GM21423 (cell line): ENCODE data around the gene ZNF407.

Source experiments
- ATAC-seq: cut with Tn5 transposase; IDR thresholded peaks from one replicate; pipeline ENCODE4 v1.9.1; 2021; ENCODE audit warnings: mild to moderate bottlenecking, moderate library complexity; ENCODE audit not compliant: unreplicated experiment

ZNF407 gene

DNA sequence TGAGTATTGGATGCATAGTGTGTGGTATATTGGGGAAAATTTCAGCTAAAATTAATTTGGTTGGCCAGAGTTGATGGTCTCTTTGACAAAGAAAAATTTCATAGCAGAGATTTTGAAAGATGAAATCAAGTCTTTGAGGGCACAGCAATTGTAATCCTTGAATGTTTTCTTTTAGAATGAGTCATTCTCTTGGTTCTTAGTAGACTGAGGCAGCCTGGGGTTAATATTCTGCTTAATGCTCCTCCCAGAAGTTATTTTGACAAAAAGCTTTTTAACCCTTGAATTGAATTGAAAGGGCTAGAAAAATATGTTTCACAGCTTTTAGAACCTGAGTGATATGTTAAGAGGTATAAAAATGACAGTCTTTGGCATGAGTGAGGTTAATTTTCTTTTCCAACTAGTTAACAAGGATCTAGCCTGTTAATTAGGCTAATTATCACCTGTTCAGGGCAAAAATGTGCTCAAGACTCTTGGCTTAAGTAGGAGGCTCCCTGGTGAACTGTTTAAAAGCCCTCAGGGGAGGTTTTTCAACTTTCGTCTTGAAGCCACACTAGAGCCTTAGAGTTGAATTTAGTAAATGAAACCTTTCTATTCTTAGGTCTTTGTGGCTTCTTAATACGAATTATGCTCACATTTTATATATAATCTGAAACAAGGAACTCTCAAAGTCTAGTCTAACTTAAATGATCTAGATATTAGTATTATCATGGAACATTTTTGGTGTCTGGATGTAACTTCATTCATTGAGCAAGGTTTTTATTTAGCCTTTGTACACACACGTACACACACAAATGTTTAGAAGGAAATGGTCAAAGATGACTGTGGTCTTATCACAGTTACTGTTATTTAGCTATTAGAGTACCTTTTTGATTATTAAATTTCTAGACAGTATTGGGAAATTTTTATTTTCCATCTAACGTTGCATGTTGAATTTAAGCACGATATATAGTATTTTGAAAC lies 272.5 kb downstream of the ZNF407 start:
- ATAC-seq: peak; percentile 92

DNA sequence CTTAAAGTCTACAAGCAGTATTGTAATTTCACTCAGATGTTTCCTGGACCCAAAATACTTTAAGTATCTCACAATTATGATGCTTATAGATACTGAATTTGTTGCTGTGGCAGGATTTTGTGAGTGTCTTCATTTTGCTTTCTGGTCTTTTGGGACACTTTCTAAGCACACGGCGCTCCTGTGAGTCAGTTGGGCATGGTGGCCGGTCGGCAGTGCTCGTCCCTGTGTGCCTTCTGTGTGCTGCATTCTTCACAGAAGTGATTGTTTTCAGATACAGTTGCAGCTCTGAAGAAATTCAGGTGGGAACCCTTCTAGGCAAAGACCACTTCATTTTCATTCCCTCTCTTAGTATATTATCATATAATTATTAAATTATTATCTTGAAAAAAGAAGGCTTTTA lies 273.3 kb downstream of the ZNF407 start:
- no peak for ATAC-seq

DNA sequence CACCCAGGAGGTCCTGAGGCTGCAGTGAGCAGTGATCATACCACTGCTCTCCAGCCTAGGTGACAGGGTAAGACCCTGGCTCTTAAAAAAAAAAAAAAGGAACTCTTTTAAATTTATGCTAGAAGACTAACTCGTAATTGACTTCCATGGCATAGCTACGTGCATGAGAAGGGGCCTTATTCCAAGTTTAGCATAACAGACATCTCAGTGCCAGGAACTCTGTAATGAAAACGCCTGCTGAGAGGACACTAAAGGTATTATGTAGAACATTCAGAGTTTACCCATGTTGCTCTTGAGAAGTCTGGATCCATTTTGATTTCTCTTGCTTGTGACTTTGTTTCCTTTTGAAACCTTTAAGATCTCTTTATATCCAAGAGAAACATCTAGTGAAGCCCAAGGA lies 276.0 kb downstream of the ZNF407 start:
- no peak for ATAC-seq

DNA sequence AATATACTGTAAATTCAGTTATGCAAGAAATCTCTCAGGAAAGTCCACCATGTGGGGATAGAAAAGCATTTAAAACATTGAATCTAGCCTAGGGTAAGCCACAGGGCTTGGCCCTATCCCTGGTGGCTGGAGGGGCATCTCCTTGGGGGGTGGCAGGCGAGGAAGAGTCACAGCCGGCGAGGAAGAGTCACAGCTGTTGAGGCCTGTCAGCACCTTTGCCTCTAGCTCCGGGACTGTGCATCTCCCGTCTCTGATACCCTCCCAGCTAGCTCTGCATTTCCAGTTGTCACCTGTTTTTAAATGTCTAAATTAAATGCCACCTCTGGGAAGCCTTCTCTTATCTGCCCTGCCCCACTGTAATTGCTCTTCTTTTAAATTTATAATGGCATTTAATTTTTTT lies 276.7 kb downstream of the ZNF407 start:
- ATAC-seq: no peak

DNA sequence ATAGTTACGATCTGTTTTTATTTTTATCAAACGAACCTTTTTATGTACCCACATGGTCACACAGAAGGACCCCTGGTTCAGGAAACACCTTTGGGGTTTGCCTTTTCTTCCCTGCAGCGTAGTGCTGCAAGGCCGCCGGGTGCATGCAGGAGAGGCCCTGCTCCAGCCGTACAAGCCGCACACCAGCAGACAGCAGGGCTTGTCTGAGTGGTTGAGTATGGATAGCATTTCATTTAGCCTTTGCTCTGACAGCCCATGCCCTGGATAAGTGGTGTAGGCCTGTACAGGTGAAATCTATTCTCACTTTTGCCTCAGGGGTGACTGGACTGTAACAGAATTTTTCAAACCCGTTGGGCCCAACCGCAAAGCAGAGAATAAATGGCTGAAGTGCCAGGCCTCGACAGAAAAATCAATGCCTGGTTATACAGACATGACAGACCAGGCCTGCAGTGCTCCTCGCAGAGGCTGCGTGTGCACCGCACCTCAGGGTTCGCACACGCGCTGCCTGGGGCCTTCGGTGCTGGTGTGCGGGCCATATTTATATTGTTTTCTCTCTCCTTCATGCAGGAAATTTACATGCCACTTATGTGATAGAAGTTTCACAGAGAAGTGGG lies 279.1 kb downstream of the ZNF407 start:
- no peak for ATAC-seq

- ATAC-seq: no peak
Measured at GRCh38 chr18:74878267-74878666, 280.6 kb downstream of the ZNF407 start.

- ATAC-seq: no peak
Measured at GRCh38 chr18:74880706-74881278, 283.1 kb downstream of the ZNF407 start.

GRCh38 chr18:74892066-74892627 lies 294.5 kb downstream of the ZNF407 start:
- ATAC-seq: no peak

DNA sequence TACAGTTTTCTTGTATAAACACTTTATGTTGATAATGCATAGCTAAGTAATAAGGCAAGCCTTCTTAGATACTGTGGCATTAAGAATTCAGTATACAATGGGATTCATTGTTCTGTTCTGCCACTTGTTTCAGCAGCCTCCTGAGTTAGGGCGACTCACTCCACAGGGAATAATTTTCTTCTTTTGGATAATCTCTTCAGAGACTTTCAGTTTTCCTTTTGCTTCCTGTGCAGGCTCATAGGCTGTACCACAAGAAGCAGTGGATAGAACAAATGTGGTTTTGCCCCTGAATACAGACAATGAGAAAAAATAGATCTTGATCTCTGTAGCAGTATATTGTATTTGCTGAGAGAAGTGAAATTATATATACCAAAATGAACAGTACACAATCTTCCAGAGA lies 298.0 kb downstream of the ZNF407 start:
- no peak for ATAC-seq

GRCh38 chr18:74896390-74896991 lies 298.8 kb downstream of the ZNF407 start:
- ATAC-seq: peak; percentile 89

DNA sequence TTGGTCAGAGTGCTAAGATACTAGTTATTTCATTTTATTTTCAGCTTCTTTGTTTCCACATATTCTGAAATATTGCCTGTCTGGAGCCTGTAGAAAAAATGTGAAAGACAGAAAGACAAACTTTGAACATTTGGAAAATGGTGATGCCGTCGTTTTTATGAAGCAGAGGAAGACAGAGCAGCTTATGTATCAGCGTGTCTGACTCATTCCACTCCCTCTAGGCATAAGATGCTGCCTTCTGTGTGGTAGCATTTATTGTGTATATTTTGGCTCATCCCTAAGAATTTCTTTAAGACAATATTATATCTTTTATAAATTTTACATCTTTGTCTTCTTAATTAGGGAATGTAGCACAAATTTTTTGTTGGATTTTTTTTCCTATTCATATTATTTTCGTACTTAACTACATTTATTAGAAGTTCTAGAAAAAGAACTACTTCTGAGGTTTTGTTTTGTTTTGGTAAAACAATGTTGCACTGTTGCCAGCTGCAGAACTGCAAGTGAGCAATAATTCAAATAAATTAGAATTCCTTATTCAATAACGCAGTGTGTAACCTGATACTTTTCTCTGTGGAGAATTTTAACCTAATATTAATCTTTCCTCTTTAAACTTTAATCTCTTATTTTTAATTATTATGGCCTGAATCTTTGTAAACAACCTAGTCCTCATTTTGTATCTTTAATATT lies 300.4 kb downstream of the ZNF407 start:
- ATAC-seq: no peak

DNA sequence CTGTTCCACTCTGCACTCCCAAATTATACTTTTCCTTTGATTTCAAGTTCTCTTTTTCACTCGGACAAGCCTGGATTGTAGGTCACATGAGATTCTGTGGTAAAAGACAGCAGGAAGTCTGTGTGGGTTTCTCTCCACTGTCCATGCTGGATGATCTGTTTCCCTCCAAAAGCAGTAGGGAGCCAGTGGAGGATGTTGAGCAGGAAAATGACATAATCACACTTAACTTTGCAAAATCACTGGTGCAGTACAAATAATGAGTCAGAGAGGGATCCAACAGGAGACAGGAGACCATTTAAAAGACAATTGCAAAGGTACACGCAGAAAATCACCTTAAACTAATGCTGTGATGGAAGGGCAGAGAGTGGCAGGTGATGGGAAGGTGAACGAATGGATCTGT lies 301.3 kb downstream of the ZNF407 start:
- no peak for ATAC-seq

DNA sequence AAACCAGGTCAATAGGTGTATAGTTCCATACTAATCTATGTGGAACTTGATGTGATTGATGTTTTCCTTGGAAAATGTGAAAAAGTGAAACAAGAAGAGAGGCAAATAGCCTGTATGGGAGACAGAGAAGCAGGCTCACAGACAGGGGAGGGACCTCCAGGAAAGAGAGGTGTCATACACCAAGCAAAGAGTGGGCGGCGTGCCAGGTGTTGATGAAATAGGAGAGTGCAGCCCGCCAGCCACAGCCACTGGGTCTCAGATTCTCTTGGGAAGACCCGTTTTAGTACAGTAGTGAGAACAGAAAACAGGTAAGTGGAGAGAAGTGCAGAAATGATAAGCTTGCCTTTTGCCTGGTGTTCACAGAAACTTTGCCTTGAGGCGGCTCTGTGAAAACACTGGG lies 301.9 kb downstream of the ZNF407 start:
- ATAC-seq: no peak

DNA sequence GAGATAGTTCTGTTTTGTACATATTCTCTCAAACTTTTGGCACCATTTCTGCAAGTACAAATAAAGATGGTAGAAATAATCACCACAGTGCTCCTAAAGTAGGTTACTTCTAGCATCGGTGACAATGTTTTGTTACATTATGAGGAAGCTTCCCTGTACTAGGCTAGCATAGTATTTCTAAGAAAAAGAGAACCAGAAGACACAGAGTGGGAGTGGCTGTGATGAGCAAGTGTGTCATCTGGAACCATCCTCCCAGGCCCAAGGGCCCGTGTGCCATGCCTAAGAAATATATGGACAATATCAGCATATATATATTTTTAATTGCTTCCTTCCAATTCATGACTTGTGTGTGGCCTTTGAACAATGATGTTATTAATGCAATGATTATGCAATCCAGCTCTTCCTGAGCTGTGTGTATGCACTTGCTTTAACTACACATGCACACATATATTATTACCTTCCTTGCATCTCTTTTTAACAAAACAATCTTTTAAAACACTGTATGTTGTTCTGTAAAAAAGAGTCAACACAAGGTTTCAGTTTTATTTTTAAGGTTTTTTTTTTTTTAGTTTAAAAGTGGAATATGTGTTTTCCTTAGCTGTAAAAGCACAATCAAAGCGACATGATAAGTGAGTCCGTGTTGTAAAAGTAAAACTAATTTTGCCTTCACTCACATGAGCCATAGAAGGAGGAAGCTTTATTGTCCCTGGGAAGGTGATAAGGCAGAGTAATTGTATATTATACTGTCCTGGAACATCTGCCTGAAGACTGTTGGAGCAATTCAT lies 303.9 kb downstream of the ZNF407 start:
- ATAC-seq: no peak

DNA sequence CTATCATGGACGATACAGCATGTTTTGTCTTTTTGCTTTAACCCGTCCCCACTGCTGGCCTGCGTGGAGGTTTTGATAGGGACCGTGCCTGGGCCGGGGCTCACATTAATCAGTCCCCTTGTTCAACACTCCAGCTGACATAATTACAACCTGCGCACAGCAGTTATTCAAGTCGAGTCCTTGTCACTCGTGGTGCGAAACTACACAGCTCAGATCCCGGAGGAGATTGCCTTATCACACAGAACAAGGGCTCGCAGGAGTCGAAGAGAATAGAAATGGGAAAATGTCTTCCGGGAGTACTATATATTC lies 304.4 kb downstream of the ZNF407 start:
- no peak for ATAC-seq

- no peak for ATAC-seq
Measured at GRCh38 chr18:74905247-74905646, 307.6 kb downstream of the ZNF407 start.

- no peak for ATAC-seq
Measured at GRCh38 chr18:74906184-74906583, 308.5 kb downstream of the ZNF407 start.

- ATAC-seq: no peak
Measured at GRCh38 chr18:74914052-74914591, 316.5 kb downstream of the ZNF407 start.

GRCh38 chr18:74914648-74915047 lies 317.0 kb downstream of the ZNF407 start:
- ATAC-seq: no peak
